Ovary (tissue), 9 donors: Measurements from ENCODE around the gene NHS. TPM values are rescaled to one million over a fixed set of nuclear protein-coding genes. Genes with fewer than 3 reads are reported as not detected.
"Not testable (repeated sequence)": the region's sequence is repeated elsewhere in the genome, so short reads cannot be mapped to it uniquely, and the experiment has no call there.

Experiments used
- DNase-seq, 5 donors: peaks; one replicate each; pipeline ENCODE4 v3.0.0-alpha.2; 2019 to 2020
- H3K27ac ChIP-seq, 2 donors: fragments of 200-600 bp; one replicate each; pipeline versions ENCODE4 v1.5.1 to v1.8.0; 2019 to 2022
- H3K27me3 ChIP-seq: fragments of 200-600 bp; one replicate; pipeline ENCODE4 v1.8.0; 2022
- H3K36me3 ChIP-seq: fragments of 200-600 bp; sonication (generic); one replicate; pipeline ENCODE4 v1.5.1; 2019
- H3K4me1 ChIP-seq: one replicate; pipeline ENCODE4 v1.8.1; 2013; ENCODE audit warnings: mild to moderate bottlenecking, moderate library complexity; ENCODE audit not compliant: insufficient read depth
- H3K4me3 ChIP-seq: fragments of 200-600 bp; sonication (generic); one replicate; pipeline ENCODE4 v1.5.1; 2017
- H3K9me3 ChIP-seq, 2 donors: fragments of 200-600 bp in 1 of 2; sonication (generic) in 1 of 2; one replicate each; pipeline versions ENCODE4 v1.5.1 to v1.8.1; 2013 to 2019; ENCODE audit warnings: mild to moderate bottlenecking in 1 of 2, moderate library complexity in 1 of 2
- CTCF ChIP-seq, 3 donors: fragments of 450-650 bp in 2 of 3; fragments of 200-600 bp in 1 of 3; IDR thresholded peaks; one replicate each; pipeline versions ENCODE4 v1.5.1 to v1.8.0; 2016 to 2022; ENCODE audit warnings: antibody characterized with exemption in 3 of 3, mild to moderate bottlenecking in 1 of 3
- EP300 ChIP-seq: sonication (generic); formaldehyde crosslinking; IDR thresholded peaks from one replicate; pipeline ENCODE4 v1.6.1; 2017; ENCODE audit warnings: antibody characterized with exemption
- POLR2A ChIP-seq: fragments of 450-650 bp; IDR thresholded peaks from one replicate; pipeline ENCODE4 v1.6.1; 2017; ENCODE audit warnings: antibody characterized with exemption, mild to moderate bottlenecking, moderate library complexity
- WGBS, 3 donors: extraction: QIAGEN DNeasy Blood & Tissue Kit in 1 of 3; methylation state at CpG; one replicate each; pipeline versions ENCODE4 v1.1.5 to v1.1.7; 2013 to 2017; 5-methylcytosine and 5-hydroxymethylcytosine counted together
- intact Hi-C, 4 donors: fragments of 100-400 bp; cut with DNase I; formaldehyde crosslinking; loops; one replicate each; pipeline versions ENCODE4 v1.11.0 to v1.15.1; 2022 to 2023
- polyA plus RNA-seq, 2 donors: library from polyadenylated mRNA; stranded (reverse); fragments of 200-250 nt in 1 of 2; fragments of 350-450 nt in 1 of 2; fragmentation: Illumina TruSeq in 1 of 2; extraction: RNeasy Lipid Tissue Mini Kit (QIAGEN cat#74804) in 1 of 2; gene quantifications; one replicate each; pipeline ENCODE4 v1.2.3, GENCODE V29; 2013 to 2014
- total RNA-seq, 7 donors: library from RNA; depleted of rRNA in 2 of 7; stranded (reverse); fragments of >200 nt in 2 of 7; fragmentation: NEBNext Ultra II Directional in 3 of 7; extraction: Animal tissue kit (Norgen Biotek cat#: 25700) in 3 of 7; gene quantifications; one replicate each; pipeline versions ENCODE4 v1.1.0 to v1.2.4, GENCODE V29; 2016 to 2023
- donor health status: DM: no; HTN: no; CAD: no; lungs with moderate emphysema.
- donor health status: DM: no; HTN: no; CAD: no.
- donor health status: Bipolar disorder and iron deficiency.
- donor health status: DM: yes; HTN: yes; CAD: no.
- donor health status: DM: no; HTN: no; CAD: no.
- donor health status: DM: yes; HTN: yes; CAD: no.

NHS gene
- total and polyA plus RNA-seq, 9 donors = 2.3 to 9.5 (median 6.7) TPM

- WGBS, 3 donors = 20 to 41% (median 22%) methylated on average over 2 of the region's 2 CpGs
- Histone ChIP-seq H3K36me3 (no peaks in the 10 kb centered on the region), H3K4me3 (no peak overlapping the region), H3K9me3 (no peaks in the 10 kb centered on the region), H3K4me1 (no peaks in the 10 kb centered on the region), H3K27me3 (no peaks in the 10 kb centered on the region), H3K27ac (no peak overlapping the region)
- DNase-seq = no peak
- intact Hi-C loops = no loop called here
- TF ChIP-seq CTCF (IDR thresholded peaks at IDR 0.05) = no peak
- no peak for TF ChIP-seq POLR2A
- no peak for TF ChIP-seq EP300
These were observed 125.2 kb downstream of the NHS start for GRCh38 chrX:17500145-17500579.

DNA sequence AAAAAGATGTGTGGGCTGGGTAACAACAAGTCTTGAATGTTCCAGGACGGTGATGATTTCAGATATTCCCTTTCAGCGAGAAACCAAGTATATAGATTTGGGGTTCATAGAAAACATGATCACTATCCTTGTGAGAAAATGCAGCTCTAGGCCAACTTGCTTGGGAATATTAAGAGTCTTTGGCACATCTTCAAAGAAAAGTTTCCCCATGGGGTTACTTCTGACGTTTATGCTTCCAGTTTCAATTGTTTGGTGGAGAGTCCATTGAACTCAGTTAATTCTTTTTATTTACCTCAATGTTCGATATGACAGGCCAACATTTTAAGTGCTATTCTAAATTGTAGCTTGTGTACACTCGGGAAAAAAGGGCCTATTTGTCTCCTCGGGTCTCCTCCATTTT, 126.7 kb downstream of the NHS start:
- 69 to 71% (median 69%) methylated on average over 6 of the region's 6 CpGs for WGBS, 3 donors
- no peaks in the 10 kb centered on the region for H3K36me3 ChIP-seq
- H3K4me3 ChIP-seq = no peak overlapping the region
- TF ChIP-seq CTCF (IDR thresholded peaks at IDR 0.05) (no peak), POLR2A (no peak), EP300 (no peak)
- no peaks in the 10 kb centered on the region for H3K9me3 ChIP-seq
- no peak overlapping the region for H3K27ac ChIP-seq
- intact Hi-C loops = no loop called here
- H3K4me1 ChIP-seq = no peaks in the 10 kb centered on the region
- no peaks in the 10 kb centered on the region for H3K27me3 ChIP-seq
- no peak for DNase-seq

DNA sequence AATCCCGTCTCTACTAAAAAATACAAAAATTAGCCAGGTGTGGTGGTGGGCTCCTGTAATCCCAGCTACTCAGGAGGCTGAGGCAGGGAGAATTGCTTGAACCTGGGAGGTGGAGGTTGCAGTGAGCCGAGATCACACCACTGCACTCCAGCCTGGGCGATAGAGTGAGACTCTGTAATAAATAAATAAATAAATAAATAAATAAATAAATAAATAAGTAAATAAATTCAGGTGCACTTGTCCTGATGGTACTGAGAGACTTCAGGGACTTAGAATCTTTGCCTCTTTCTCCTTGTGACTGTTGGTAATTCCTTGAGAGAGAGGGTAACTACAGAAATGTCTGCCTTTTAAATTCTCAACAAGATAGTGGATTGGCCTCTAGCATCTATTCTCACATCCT, 131.4 kb downstream of the NHS start:
- H3K27me3 ChIP-seq, H3K27ac ChIP-seq, H3K9me3 ChIP-seq, DNase-seq, intact Hi-C loops, H3K36me3 ChIP-seq, H3K4me1 ChIP-seq, H3K4me3 ChIP-seq: not testable (repeated sequence)
- WGBS, 3 donors = 90 to 91% (median 91%) methylated on average over 3 of the region's 3 CpGs

DNA sequence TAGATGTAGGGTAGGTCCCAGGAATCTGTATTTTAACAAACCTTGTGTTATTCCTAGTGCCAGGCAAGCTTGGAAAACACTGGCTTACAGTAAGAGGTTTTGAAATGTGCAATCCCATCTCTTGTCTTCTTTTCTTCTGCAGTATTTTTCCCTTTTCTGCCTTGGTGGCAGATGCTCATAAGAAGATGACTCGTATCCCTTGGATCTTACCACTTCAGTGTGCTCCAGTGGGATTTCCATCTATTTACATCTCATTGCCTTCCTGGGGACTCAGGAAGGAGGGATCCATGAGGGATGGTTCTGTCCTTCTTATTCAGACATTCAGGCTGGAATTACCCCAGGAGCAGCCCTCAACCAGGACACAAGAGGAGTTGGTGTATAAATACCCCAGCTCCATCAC, 136.6 kb downstream of the NHS start:
- Histone ChIP-seq H3K4me1 (no peaks in the 10 kb centered on the region), H3K27me3 (no peaks in the 10 kb centered on the region), H3K36me3 (no peaks in the 10 kb centered on the region), H3K27ac (no peak overlapping the region), H3K4me3 (no peak overlapping the region), H3K9me3 (no peaks in the 10 kb centered on the region)
- DNase-seq = no peak
- TF ChIP-seq CTCF (IDR thresholded peaks at IDR 0.05) (no peak), EP300 (no peak), POLR2A (no peak)
- WGBS, 3 donors = 72 to 88% (median 74%) methylated on average over 1 of the region's 1 CpG
- intact Hi-C loops = no loop called here

GRCh38 chrX:17519358-17519757, 144.4 kb downstream of the NHS start:
- H3K27ac ChIP-seq = no peak overlapping the region
- no peaks in the 10 kb centered on the region for H3K9me3 ChIP-seq
- DNase-seq = peak; percentile 47 to 78 (median 67)
- H3K4me1 ChIP-seq = peaks cover 2% of the 10 kb centered on the region
- no peaks in the 10 kb centered on the region for H3K36me3 ChIP-seq
- H3K27me3 ChIP-seq = no peaks in the 10 kb centered on the region
- 45 to 55% (median 48%) methylated on average over 7 of the region's 7 CpGs for WGBS, 3 donors
- no peak for TF ChIP-seq EP300
- TF ChIP-seq POLR2A = no peak
- TF ChIP-seq CTCF (IDR thresholded peaks at IDR 0.05) = no peak
- H3K4me3 ChIP-seq = no peak overlapping the region
- intact Hi-C loops = loop anchor here in 1 of 4 donors (5.0 kb wide), 1 partner anchor 142 kb away; the partner anchor contains the start of gene NHS
